HCEC 1CT (cell line): Measurements from ENCODE around the gene CHCHD5.

Source experiments
- DNase-seq: peaks from one replicate; pipeline ENCODE4 v3.0.0-alpha.2; 2017

The CHCHD5 gene

GRCh38 chr2:112626604-112627059 lies 42.2 kb downstream of the CHCHD5 start:
- peak; percentile 71 for DNase-seq

GRCh38 chr2:112627060-112628040 lies 42.9 kb downstream of the CHCHD5 start:
- DNase-seq = peak; percentile 97

GRCh38 chr2:112629224-112629623 lies 44.8 kb downstream of the CHCHD5 start:
- DNase-seq = peak; percentile 51

- no peak for DNase-seq
Measured at GRCh38 chr2:112629823-112630222, 45.4 kb downstream of the CHCHD5 start.

- no peak for DNase-seq
Measured at GRCh38 chr2:112630268-112630667, 45.9 kb downstream of the CHCHD5 start.

GRCh38 chr2:112633708-112634107 lies 49.3 kb downstream of the CHCHD5 start:
- no peak for DNase-seq

GRCh38 chr2:112634153-112634873 lies 49.9 kb downstream of the CHCHD5 start:
- no peak for DNase-seq

- no peak for DNase-seq
Measured at GRCh38 chr2:112634874-112635157, 50.4 kb downstream of the CHCHD5 start.

- no peak for DNase-seq
Measured at GRCh38 chr2:112636605-112637288, 52.3 kb downstream of the CHCHD5 start.

- DNase-seq = no peak
Measured at GRCh38 chr2:112637289-112637660, 52.9 kb downstream of the CHCHD5 start.
